Memory B cell (primary cell): ENCODE measurements around the gene ATAT1.
A peak's percentile ranks its signal among the peaks of the same experiment; 100 is the strongest.

Source experiments
- ATAC-seq: fragments of 150-1000 bp; cut with Tn5 transposase; 2 replicates; pipeline ENCODE4 v1.10.0; 2021; ENCODE audit warnings: low read depth, mild to moderate bottlenecking, moderate library complexity
- DNase-seq, 2 donors: peaks; one replicate each; pipeline ENCODE4 v3.0.0; 2022; ENCODE audit warnings: low spot score in 2 of 2
- H3K27ac Mint-ChIP-seq: one replicate; pipeline ENCODE4 v1.8.0; 2022; ENCODE audit warnings: mild to moderate bottlenecking, moderate library complexity, mixed read lengths
- H3K27me3 Mint-ChIP-seq: one replicate; pipeline ENCODE4 v1.8.0; 2022; ENCODE audit warnings: mixed read lengths
- H3K36me3 Mint-ChIP-seq: one replicate; pipeline ENCODE4 v1.8.0; 2022; ENCODE audit warnings: mild to moderate bottlenecking, mixed read lengths
- H3K4me1 Mint-ChIP-seq: one replicate; pipeline ENCODE4 v1.8.0; 2022; ENCODE audit warnings: mixed read lengths
- H3K4me3 Mint-ChIP-seq: one replicate; pipeline ENCODE4 v1.8.0; 2022; ENCODE audit warnings: mild to moderate bottlenecking, moderate library complexity, mixed read lengths
- H3K9me3 Mint-ChIP-seq: one replicate; pipeline ENCODE4 v1.8.0; 2022; ENCODE audit warnings: mixed read lengths

The ATAT1 gene

DNA sequence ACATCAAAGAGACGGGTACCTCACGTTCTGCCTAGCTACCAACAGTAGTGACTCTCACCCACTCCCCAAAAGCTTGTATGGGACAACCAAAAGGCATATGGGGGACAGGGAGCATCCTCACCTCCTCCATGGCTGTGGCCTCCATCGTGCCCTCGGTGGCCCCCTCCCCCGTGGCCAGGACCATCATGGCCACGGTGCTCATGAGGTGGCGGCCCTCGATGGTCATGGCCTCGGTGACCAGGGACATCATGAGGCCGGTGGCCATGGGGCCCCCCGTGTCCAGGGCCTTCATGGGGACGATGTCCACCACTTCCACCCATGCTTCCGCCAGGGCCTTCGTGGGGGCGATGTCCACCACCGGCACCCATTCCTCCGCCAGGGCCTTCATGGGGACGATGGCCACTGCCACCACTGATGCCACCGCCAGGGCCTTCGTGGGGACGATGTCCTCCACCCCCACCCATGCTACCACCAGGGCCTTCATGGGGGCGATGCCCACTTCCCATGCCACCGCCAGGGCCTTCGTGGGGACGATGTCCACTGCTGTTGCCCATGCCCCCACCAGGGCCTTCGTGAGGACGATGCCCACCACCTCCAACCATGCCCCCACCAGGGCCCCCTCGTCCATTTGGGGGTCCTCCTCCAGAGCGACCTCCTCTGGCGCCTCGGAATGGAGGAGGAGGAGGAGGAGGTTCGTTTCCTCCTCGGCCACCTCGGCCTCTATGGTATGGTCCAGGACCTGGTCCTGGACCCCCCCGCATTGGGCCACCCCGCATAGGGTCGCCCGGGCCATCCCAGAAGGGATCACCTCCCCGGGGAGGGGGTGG, 24.6 kb upstream of the ATAT1 start:
- no peaks in the 10 kb centered on the region for H3K27me3 Mint-ChIP-seq
- no peak for ATAC-seq
- DNase-seq, result no peak
- peaks cover 38% of the 10 kb centered on the region for H3K36me3 Mint-ChIP-seq
- H3K9me3 Mint-ChIP-seq, result no peaks in the 10 kb centered on the region
- H3K4me3 Mint-ChIP-seq, result no peak overlapping the region
- peaks cover 10% of the 10 kb centered on the region for H3K4me1 Mint-ChIP-seq
- no peak overlapping the region for H3K27ac Mint-ChIP-seq

DNA sequence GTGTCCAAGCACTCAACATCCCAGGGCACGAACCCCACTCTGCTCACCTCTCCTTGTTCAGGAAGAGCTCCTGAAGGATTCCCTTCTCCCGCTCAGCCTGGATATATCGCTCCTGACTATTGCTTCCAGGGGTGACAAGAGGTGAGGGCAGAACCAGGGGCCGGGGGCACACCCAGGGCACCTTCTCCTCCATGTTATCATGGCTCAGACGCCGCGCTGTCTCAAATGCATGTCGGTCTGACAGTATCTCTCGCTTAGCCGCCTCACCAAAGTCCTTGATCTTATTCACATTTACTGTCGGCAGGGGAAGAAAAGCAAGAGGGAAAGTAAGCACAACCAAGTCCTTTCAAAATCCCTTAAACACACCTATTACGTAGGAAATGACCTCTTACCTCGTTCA, 22.7 kb upstream of the ATAT1 start:
- no peaks in the 10 kb centered on the region for H3K27me3 Mint-ChIP-seq
- no peak overlapping the region for H3K4me3 Mint-ChIP-seq
- ATAC-seq, result no peak
- H3K27ac Mint-ChIP-seq, result no peak overlapping the region
- no peak for DNase-seq
- no peaks in the 10 kb centered on the region for H3K9me3 Mint-ChIP-seq
- peaks cover 12% of the 10 kb centered on the region for H3K4me1 Mint-ChIP-seq
- H3K36me3 Mint-ChIP-seq, result peaks cover 48% of the 10 kb centered on the region

- Mint-ChIP-seq H3K27me3 (no peaks in the 10 kb centered on the region), H3K36me3 (peaks cover 29% of the 10 kb centered on the region), H3K4me3 (no peak overlapping the region), H3K4me1 (peaks cover 47% of the 10 kb centered on the region), H3K27ac (peak overlapping the region; percentile 88), H3K9me3 (no peaks in the 10 kb centered on the region)
- DNase-seq (no peak), ATAC-seq (no peak)
These were observed 16.6 kb upstream of the ATAT1 start for GRCh38 chr6:30610065-30610464.

DNA sequence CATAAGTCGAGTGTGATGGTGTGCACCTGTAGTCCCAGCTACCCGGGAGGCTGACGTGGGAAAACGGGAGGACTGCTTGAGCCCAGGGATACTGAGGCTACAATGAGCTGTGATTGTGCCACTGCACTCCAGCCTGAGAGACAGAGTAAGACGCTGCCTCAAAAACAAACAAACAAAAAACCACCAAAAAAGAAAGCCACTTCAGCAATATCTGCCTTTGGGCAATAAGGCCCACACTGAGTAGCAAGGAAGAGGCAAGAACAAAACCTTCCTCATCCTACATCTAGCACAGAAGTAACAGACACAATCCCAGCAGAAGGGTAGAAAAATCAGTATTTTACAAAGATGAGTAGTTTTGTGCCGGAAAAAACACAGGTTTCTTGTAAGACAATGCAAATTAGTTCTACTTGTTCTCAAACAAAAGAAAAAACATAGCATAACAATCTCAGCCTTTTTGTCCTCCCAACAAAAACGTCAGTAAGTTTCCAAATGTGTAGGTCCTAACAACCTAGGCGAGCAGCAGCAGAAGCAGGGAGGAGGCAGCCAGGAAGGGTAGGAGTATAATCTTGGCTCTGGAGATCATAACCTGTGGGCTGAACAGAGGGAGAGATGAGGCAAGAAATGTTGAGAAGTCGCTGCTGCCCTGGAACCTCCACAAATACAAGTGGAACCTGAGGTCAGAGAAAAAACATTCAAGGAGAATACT, 15.4 kb upstream of the ATAT1 start:
- no peak overlapping the region for H3K4me3 Mint-ChIP-seq
- H3K9me3 Mint-ChIP-seq, result no peaks in the 10 kb centered on the region
- DNase-seq (no peak), ATAC-seq (no peak)
- no peaks in the 10 kb centered on the region for H3K27me3 Mint-ChIP-seq
- H3K36me3 Mint-ChIP-seq, result peaks cover 33% of the 10 kb centered on the region
- H3K27ac Mint-ChIP-seq, result peak overlapping the region; percentile 88
- H3K4me1 Mint-ChIP-seq, result peaks cover 45% of the 10 kb centered on the region

DNA sequence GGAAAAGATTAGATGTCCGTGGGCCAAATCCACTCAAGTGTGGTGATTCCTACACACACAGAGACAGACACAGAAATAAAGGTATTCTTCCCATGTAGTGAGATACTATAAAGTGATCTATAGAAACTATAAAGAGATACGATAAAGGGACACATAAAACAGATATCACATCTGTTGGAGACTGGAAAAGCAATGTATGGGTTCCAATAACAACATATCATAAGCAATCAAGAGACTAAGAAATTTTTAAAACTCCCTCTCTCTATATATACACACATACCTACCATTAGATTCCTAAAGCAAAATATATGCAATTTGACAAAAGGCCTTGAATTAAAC, 14.8 kb upstream of the ATAT1 start:
- Mint-ChIP-seq H3K4me1 (peaks cover 44% of the 10 kb centered on the region), H3K4me3 (no peak overlapping the region), H3K36me3 (peaks cover 31% of the 10 kb centered on the region), H3K9me3 (no peaks in the 10 kb centered on the region), H3K27me3 (no peaks in the 10 kb centered on the region), H3K27ac (peak overlapping the region; percentile 88)
- DNase-seq (no peak), ATAC-seq (no peak)

GRCh38 chr6:30612213-30612612, 14.5 kb upstream of the ATAT1 start:
- peaks cover 44% of the 10 kb centered on the region for H3K4me1 Mint-ChIP-seq
- no peak for DNase-seq
- H3K36me3 Mint-ChIP-seq, result peaks cover 34% of the 10 kb centered on the region
- H3K9me3 Mint-ChIP-seq, result no peaks in the 10 kb centered on the region
- no peaks in the 10 kb centered on the region for H3K27me3 Mint-ChIP-seq
- H3K27ac Mint-ChIP-seq, result peak overlapping the region; percentile 88
- H3K4me3 Mint-ChIP-seq, result no peak overlapping the region
- ATAC-seq, result no peak

- Mint-ChIP-seq H3K27ac (peak overlapping the region; percentile 100), H3K27me3 (no peaks in the 10 kb centered on the region), H3K36me3 (peaks cover 30% of the 10 kb centered on the region), H3K4me3 (no peak overlapping the region), H3K9me3 (no peaks in the 10 kb centered on the region), H3K4me1 (peaks cover 41% of the 10 kb centered on the region)
- no peak for DNase-seq
- no peak for ATAC-seq
These were observed 13.9 kb upstream of the ATAT1 start for GRCh38 chr6:30612687-30613248.

DNA sequence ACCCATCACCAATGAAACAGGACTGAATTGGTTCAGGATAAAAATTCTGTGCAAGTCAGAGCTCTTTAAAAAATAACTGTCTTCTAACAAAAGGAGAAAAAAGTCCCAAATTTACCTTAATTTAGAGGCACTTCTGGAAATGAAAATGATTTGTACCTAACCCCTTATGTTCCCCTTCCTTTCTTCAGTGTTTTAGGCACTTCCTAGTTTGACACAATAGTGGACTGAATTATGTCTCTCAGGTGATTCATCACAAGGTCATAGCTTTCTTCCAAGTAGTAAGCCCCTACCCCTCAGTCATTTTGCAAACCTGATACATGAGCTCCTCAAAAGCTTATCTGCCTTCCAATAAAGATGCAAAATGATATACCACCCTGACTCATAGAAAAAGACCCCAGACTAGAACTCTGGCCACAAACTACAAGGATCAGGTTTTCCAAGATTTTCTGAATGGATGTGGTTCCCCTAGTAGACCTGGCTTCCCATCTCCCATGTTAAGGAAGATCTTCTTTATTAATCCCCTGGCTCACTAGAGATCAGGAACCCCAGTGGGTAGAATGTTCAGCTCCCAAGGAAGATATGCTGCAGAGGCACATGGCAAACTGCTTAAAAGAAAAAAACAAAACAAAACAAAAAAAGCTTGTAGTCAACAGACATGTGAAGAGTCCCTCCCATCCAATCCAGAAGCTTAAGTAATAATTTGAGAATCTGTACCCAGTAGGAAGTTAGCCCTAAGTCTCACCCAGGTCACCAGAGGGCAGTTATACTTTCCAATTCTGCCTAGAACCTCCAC, 13.2 kb upstream of the ATAT1 start:
- H3K4me3 Mint-ChIP-seq, result peak overlapping the region; percentile 36
- peaks cover 43% of the 10 kb centered on the region for H3K4me1 Mint-ChIP-seq
- H3K27me3 Mint-ChIP-seq, result no peaks in the 10 kb centered on the region
- ATAC-seq, result no peak
- H3K36me3 Mint-ChIP-seq, result peaks cover 29% of the 10 kb centered on the region
- peak overlapping the region; percentile 100 for H3K27ac Mint-ChIP-seq
- no peak for DNase-seq
- no peaks in the 10 kb centered on the region for H3K9me3 Mint-ChIP-seq

DNA sequence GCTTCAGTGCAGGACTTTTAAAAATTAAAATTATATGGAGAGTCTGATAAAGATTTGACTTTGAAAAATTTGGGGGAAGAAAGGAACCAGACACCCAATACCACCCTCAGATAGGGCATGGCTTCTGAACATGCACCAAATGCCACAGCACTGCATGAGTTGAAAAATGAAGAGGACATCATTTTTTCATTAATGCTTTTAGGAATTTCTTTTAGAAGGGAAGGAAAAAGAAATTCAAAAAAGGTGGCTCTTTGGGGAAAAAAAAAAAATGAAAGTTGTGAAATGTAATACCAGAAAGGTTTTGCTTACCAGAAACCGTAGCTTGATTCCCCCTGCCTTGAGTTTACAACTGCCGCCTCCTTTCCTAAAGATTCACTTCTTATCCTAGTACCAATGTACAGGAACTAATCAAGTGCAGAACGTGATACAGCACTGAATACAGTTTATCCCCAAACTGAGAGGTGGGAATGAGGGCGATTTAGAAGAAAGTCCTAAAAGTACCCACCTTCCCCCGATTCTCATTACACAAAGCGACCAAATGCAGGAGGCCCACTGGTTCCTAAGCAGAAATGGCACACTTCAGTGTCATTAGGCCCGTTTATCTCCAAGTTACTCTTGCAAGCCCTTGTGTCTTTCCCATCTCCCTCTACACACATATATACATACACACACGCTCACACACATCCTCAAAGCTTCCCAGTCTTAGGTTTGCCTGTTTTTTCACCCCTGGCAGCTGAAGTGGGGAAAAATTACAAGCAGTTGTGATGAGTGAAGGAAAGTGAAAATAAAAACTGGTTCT, 12.4 kb upstream of the ATAT1 start:
- H3K27ac Mint-ChIP-seq, result peak overlapping the region; percentile 100
- ATAC-seq (no peak), DNase-seq (no peak)
- H3K4me3 Mint-ChIP-seq, result peak overlapping the region; percentile 92
- peaks cover 42% of the 10 kb centered on the region for H3K4me1 Mint-ChIP-seq
- H3K36me3 Mint-ChIP-seq, result peaks cover 23% of the 10 kb centered on the region
- H3K9me3 Mint-ChIP-seq, result no peaks in the 10 kb centered on the region
- no peaks in the 10 kb centered on the region for H3K27me3 Mint-ChIP-seq

- Mint-ChIP-seq H3K27ac (peak overlapping the region; percentile 100), H3K4me3 (peak overlapping the region; percentile 92), H3K36me3 (peaks cover 26% of the 10 kb centered on the region), H3K27me3 (no peaks in the 10 kb centered on the region), H3K9me3 (no peaks in the 10 kb centered on the region), H3K4me1 (peaks cover 38% of the 10 kb centered on the region)
- peak; percentile 60 for ATAC-seq
- DNase-seq, result peak; percentile 63 to 87
These were observed 11.8 kb upstream of the ATAT1 start for GRCh38 chr6:30614843-30615218.

GRCh38 chr6:30615219-30615957, 11.3 kb upstream of the ATAT1 start:
- Mint-ChIP-seq H3K27me3 (no peaks in the 10 kb centered on the region), H3K4me3 (peak overlapping the region; percentile 92), H3K27ac (peak overlapping the region; percentile 100), H3K4me1 (peaks cover 36% of the 10 kb centered on the region), H3K9me3 (no peaks in the 10 kb centered on the region), H3K36me3 (peaks cover 27% of the 10 kb centered on the region)
- ATAC-seq (no peak), DNase-seq (peak; percentile 48 to 49)

GRCh38 chr6:30615958-30616810, 10.5 kb upstream of the ATAT1 start:
- Mint-ChIP-seq H3K4me1 (peaks cover 31% of the 10 kb centered on the region), H3K36me3 (peaks cover 27% of the 10 kb centered on the region)

More at GRCh38 chr6:30615958-30616810, 10.5 kb upstream of the ATAT1 start:
- ATAC-seq (no peak), DNase-seq (peak; percentile 48 to 52)
- H3K4me3 Mint-ChIP-seq, result peak overlapping the region; percentile 92
- H3K9me3 Mint-ChIP-seq, result no peaks in the 10 kb centered on the region
- peak overlapping the region; percentile 100 for H3K27ac Mint-ChIP-seq
- no peaks in the 10 kb centered on the region for H3K27me3 Mint-ChIP-seq
